OCI-LY3 (cell line): ENCODE measurements around the gene SLC2A14.
A peak's percentile ranks its signal among the peaks of the same experiment; 100 is the strongest.

Experiments used
- EZH2phosphoT487 ChIP-seq: fragments of 200-600 bp; shearing (Covaris generic); IDR thresholded peaks from 2 replicates; pipeline ENCODE4 v1.6.1; 2018; ENCODE audit warnings: antibody characterized with exemption, mixed run types, low read depth
- TF ChIP-seq, protein P1 (sequence below): fragments of 200-600, 300-600 bp; sonication (generic); IDR thresholded peaks from 2 replicates; pipeline ENCODE4 v1.5.1; 2014; ENCODE audit warnings: antibody characterized with exemption, low read length, low read depth

DNA sequence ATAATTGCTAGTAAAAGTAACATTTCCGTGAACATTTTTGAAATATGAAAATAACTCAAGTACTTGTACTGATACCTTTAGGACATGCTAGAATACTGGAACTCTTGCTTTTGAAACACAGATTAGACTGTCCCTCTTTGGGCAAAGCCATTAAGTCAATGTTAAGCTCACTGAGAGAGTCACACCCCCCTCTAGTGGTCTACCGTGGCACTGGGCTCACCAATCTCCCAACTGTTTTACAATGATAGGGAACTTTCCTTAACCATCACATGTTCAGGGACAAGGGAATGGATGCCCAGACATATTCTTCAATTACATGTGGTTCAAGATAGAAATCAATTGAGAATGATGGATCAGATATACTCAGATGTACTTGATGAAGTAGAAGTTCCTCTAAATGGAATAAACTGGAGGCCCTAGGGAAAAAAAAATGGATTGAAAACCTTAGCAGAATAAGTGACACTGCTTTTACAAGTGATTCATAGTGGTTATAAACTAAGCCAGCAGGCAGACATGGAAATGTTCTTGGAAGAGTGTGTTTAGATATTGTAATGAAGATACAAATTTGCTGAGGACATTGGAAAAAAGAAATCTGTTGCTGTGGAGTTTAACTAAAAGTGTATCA lies 65.7 kb downstream of the SLC2A14 start:
- TF ChIP-seq, protein P1, sequence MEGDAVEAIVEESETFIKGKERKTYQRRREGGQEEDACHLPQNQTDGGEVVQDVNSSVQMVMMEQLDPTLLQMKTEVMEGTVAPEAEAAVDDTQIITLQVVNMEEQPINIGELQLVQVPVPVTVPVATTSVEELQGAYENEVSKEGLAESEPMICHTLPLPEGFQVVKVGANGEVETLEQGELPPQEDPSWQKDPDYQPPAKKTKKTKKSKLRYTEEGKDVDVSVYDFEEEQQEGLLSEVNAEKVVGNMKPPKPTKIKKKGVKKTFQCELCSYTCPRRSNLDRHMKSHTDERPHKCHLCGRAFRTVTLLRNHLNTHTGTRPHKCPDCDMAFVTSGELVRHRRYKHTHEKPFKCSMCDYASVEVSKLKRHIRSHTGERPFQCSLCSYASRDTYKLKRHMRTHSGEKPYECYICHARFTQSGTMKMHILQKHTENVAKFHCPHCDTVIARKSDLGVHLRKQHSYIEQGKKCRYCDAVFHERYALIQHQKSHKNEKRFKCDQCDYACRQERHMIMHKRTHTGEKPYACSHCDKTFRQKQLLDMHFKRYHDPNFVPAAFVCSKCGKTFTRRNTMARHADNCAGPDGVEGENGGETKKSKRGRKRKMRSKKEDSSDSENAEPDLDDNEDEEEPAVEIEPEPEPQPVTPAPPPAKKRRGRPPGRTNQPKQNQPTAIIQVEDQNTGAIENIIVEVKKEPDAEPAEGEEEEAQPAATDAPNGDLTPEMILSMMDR = peak; percentile 97
- TF ChIP-seq EZH2phosphoT487 = no peak
